Globus pallidus (tissue), 1 donor: ENCODE measurements around the gene KRTAP10-5.

ENCODE experiments used
- DNase-seq: peaks from one replicate; pipeline ENCODE4 v3.0.0-alpha.2; 2015; ENCODE audit warnings: low spot score

KRTAP10-5 gene

GRCh38 chr21:44549525-44550211 lies 30.7 kb downstream of the KRTAP10-5 start:
- no peak for DNase-seq

- DNase-seq: no peak
These were observed 31.5 kb downstream of the KRTAP10-5 start for GRCh38 chr21:44548922-44549321.

- DNase-seq: no peak
These were observed 32.0 kb downstream of the KRTAP10-5 start for GRCh38 chr21:44548381-44548780.

- DNase-seq: no peak
These were observed 32.6 kb downstream of the KRTAP10-5 start for GRCh38 chr21:44547656-44548331.

- DNase-seq: no peak
These were observed 35.8 kb downstream of the KRTAP10-5 start for GRCh38 chr21:44544566-44544965.

GRCh38 chr21:44542716-44543115 lies 37.7 kb downstream of the KRTAP10-5 start:
- no peak for DNase-seq

GRCh38 chr21:44540741-44541288 lies 39.6 kb downstream of the KRTAP10-5 start:
- DNase-seq: no peak

DNA sequence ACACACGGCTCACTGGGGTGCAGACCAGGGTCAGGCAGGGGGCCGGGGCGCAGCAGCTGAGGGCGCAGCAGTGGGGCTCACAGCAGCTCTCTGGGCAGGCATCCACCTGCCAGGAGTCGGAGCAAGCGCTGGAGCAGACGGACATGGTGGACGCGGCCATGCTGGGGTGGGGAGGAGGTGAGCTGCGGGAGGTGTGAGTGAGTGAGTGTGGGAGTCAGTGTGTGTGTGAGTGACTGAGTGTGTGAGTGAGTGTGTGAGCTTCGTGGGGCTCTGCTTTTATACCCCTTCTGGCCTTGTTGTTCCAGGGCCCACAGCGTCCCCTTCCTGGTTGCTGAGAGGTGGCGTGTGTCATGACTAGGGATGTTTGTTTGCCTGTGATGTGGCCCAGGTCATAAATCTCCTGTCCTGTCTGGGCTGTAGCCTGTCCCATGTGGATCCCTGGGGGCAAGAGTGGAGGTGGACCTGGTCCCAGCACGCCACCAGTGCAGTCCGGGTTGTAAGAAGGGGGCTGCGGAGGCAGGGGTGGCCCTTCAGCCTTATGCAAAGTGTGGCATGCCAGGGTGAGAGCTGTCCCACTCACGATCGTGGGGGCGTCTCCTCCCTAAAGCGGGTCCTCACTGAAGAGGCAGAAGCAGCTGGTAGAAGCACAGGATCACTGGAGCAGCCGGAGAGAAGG lies 40.3 kb downstream of the KRTAP10-5 start, which contains the start of gene KRTAP10-1:
TSS of gene KRTAP10-1 (minus strand) at position 205 of the 676 bp plus-strand sequence. CDS start at position 160, 45 bp downstream.
- DNase-seq: no peak

DNA sequence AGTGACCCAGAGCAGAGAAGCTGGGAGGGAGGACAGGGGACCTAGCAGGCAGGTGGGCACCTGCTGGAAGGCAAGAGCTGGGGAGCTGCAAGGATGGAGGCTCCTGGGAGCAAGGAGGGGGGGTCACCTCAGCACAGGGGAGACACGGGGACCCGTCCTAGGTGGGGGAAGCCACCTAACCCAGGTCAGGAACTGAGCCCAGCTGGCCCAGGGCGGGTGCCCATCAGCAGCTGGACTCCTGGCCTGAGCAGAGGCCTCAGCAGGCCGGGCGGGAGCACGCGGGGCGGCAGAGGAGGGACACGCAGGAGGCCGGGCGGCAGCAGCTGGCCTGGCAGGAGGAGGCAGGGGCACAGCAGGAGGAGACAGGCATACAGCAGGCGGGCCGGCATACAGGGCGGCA lies 41.4 kb downstream of the KRTAP10-5 start:
- DNase-seq: no peak

DNA sequence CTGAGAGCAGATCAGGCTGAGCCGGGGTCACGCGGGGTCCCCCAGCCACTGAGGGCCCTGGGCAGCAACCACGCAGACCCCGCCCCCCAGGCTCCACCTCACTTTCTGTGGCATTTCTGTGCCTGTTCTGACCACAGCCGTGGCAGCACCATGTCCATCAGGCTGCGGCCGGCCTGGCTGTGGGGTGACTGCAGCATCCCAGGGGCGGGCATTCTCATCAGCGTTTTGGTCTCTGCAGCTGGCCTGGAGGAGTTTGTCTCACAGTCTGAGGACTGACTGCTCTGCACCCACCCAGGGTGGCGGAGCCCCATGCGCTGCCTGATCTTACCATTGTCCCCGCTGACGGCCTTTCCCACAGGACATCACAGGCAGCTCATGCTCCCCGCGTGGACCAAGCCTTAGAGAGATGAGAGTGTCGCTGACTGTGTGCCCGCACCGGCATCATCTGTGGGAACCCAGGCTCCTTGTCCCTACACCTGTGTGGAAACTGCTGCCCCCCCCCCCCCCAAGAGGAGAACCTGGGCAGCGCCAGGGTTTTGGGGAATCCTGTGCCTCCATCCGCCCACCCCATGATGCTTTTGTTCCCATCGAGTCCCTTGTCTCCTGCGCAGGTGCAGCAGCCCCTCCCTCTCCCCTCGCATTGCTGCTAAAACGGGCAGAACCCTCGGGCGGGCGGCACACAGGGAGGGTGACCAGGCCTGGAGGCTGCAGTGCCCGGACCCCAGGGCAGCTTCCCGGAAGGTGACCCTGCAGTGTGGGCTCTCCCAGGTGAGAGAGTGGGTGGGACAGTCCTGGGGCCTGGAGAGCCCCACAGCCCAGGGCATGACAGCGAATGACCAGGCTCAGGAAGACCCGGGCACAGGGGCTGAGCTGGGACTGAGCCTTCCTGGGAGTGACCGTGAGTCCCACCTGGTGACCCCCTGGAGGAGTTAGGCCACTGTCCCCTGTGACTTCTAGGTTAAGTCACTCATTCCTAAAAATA lies 42.2 kb downstream of the KRTAP10-5 start:
- DNase-seq: no peak

- DNase-seq: no peak
These were observed 44.4 kb downstream of the KRTAP10-5 start for GRCh38 chr21:44535963-44536362.

- DNase-seq: no peak
These were observed 45.7 kb downstream of the KRTAP10-5 start for GRCh38 chr21:44534688-44535087.

DNA sequence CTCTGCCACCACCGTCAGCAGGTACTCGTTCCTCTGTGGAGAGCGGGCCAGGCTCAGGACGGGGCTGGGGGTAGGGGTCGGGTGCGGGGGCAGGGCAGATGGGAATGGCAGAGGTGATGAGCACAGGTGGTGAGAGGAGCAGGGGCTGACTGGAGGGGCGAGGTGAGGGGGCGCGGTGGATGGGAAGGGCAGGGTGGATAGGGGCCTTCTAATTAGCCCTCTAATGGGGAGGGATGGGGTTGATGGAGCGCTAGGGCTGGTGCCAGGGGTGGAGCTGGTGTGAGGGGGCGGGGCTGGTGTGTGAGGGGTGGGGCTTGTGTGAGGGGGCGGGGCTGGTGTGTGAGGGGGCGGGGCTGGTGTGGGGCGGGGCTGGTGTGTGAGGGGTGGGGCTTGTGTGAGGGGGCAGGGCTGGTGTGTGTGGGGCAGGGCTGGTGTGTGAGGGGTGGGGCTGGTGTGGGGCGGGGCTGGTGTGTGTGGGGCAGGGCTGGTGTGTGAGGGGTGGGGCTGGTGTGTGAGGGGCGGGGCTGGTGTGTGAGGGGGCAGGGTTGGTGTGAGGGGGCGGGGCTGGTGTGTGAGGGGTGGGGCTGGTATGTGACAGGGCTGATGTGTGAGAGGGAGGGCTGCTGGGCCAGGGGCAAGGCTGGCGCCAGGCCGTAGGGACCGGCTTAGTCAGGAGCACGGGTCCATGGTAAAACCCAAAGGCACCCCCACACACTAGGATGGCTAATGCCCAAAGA lies 46.3 kb downstream of the KRTAP10-5 start:
- no peak for DNase-seq

GRCh38 chr21:44533121-44533890 lies 47.1 kb downstream of the KRTAP10-5 start:
- DNase-seq: no peak

DNA sequence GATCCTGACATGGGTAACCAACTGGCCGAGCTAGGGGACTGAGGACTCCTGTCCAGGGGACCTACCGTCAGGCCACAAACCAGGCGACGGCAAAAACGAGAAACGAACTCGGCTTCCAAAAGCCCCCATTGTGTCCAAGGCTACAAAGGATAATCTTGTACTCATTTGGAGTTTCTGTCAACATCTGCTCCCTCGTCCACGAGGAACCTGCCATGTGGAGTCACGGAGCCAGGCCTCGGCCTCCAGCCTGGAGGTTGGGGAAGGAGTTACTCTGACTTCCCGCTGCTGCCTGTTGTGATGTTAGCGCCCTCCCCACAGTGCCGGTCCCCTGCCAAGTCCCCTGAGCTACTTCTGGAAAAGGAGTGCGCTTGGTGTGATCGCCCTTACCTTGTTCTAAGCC lies 47.7 kb downstream of the KRTAP10-5 start:
- DNase-seq: no peak

- DNase-seq: no peak
These were observed 48.5 kb downstream of the KRTAP10-5 start for GRCh38 chr21:44531606-44532564.

DNA sequence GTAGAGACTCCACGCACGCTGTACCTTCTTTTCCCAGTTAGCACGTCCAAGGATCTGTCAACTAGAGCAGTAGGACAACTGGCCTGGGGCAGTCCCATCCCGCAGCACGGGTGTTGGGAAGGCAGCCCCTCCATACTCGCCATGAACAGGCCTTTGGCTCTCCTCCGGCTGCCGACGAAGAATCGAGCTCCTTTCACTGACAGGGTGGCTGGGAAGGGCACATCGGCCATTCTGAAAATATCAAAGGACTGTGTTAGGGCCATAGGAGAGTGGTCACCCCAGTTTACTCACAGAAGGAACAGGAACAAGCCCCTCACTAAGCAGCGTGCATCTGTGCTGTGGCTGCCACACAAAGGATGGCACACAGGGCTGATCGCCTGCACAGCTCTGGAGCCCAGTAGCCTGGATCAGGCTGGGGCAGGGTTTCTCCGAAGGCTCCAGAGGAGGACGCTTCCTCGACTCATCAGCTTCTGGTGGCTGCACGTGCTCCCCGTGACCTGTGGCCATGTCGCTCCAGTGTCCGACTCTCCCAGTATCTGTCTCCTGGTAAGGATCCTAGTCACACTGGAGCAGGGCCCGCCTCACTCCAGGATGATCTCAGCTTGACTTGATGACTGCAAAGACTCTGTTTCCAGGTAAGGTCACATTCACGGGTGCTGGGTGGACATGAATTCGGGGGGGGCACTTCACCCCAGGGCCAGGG lies 49.4 kb downstream of the KRTAP10-5 start:
- no peak for DNase-seq

- DNase-seq: no peak
These were observed 50.0 kb downstream of the KRTAP10-5 start for GRCh38 chr21:44530221-44530902.
